BE2C (cell line): ENCODE data around the gene MAP2K4.

Experiments used
- DNase-seq: peaks from one replicate; pipeline ENCODE4 v3.0.0-alpha.2; 2020
- H3K27me3 ChIP-seq: fragments of 250-450 bp; sonication (Bioruptor Pico); 2 replicates; pipeline ENCODE4 v1.5.1; 2020; ENCODE audit warnings: mild to moderate bottlenecking
- H3K36me3 ChIP-seq: fragments of 250-450 bp; sonication (Bioruptor Pico); 2 replicates; pipeline ENCODE4 v1.5.1; 2020; ENCODE audit warnings: mild to moderate bottlenecking
- H3K4me1 ChIP-seq: fragments of 250-450 bp; sonication (Bioruptor Pico); 2 replicates; pipeline ENCODE4 v1.5.1; 2020
- H3K4me3 ChIP-seq: 2 replicates; pipeline ENCODE4 v1.5.1; 2011; ENCODE audit warnings: low read depth, low read length
- H3K9me3 ChIP-seq: fragments of 250-450 bp; sonication (Bioruptor Pico); 2 replicates; pipeline ENCODE4 v1.5.1; 2020
- TF ChIP-seq, protein P1 (sequence below): IDR thresholded peaks from 2 replicates; pipeline ENCODE4 v1.5.1; 2012; ENCODE audit warnings: mild to moderate bottlenecking, low read depth, low read length

The MAP2K4 gene

GRCh38 chr17:12187658-12188057 lies 167.0 kb downstream of the MAP2K4 start:
- H3K36me3 ChIP-seq: no peaks in the 10 kb centered on the region
- H3K9me3 ChIP-seq: no peaks in the 10 kb centered on the region
- H3K4me1 ChIP-seq: no peaks in the 10 kb centered on the region
- TF ChIP-seq, protein P1, sequence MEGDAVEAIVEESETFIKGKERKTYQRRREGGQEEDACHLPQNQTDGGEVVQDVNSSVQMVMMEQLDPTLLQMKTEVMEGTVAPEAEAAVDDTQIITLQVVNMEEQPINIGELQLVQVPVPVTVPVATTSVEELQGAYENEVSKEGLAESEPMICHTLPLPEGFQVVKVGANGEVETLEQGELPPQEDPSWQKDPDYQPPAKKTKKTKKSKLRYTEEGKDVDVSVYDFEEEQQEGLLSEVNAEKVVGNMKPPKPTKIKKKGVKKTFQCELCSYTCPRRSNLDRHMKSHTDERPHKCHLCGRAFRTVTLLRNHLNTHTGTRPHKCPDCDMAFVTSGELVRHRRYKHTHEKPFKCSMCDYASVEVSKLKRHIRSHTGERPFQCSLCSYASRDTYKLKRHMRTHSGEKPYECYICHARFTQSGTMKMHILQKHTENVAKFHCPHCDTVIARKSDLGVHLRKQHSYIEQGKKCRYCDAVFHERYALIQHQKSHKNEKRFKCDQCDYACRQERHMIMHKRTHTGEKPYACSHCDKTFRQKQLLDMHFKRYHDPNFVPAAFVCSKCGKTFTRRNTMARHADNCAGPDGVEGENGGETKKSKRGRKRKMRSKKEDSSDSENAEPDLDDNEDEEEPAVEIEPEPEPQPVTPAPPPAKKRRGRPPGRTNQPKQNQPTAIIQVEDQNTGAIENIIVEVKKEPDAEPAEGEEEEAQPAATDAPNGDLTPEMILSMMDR: no peak
- no peak for DNase-seq
- H3K4me3 ChIP-seq: no peak overlapping the region
- H3K27me3 ChIP-seq: no peaks in the 10 kb centered on the region

GRCh38 chr17:12193144-12193735 lies 172.6 kb downstream of the MAP2K4 start:
- DNase-seq: no peak
- Histone ChIP-seq H3K9me3 (no peaks in the 10 kb centered on the region), H3K4me3 (no peak overlapping the region), H3K4me1 (no peaks in the 10 kb centered on the region), H3K36me3 (no peaks in the 10 kb centered on the region), H3K27me3 (no peaks in the 10 kb centered on the region)
- TF ChIP-seq, protein P1: no peak
